ENCODE data around the gene ARMH4. TPM values are rescaled to one million over a fixed set of nuclear protein-coding genes. Genes with fewer than 3 reads are reported as not detected.

The ARMH4 gene
- polyA plus RNA-seq, 3 donors = 0.07 TPM; not detected in 2

DNA sequence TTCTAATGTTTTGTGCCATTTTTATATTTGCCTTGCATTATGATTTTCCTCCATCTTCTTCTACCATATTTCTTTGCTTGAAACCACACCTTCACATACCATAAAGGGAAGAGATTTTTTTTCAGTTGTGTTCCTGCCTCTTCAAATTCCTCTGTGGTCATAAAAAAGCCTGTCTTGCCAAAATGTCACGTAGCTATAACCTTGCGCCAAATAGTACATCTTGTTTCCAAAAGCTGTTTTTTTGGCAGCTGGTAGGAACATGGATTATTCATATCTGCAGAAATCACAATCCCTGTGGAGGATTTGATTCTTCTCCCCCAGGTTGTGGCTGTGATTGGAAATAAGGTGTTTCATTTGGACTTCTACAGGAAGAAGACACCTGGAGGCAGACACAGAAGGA is 152.5 kb downstream of the ARMH4 start:
- H3K27me3 ChIP-seq (ENCODE audit: control insufficient read depth in 2 of 2, insufficient read depth in 2 of 2, low read length in 2 of 2) = no peaks in the 10 kb centered on the region
- H3K36me3 ChIP-seq (replicated peaks in 1 of 2; ENCODE audit: control insufficient read depth in 1 of 2, insufficient read depth in 2 of 2, low read length in 2 of 2) = no peaks in the 10 kb centered on the region
- H3K27ac Mint-ChIP-seq = no peak overlapping the region
- no peak overlapping the region for H2AFZ ChIP-seq (ENCODE audit: insufficient read depth, low read depth, low read length, poor library complexity, severe bottlenecking)
- no peak overlapping the region for H3K4me3 Mint-ChIP-seq
- no peak overlapping the region for H3K4me2 ChIP-seq (replicated peaks; ENCODE audit: extremely low read depth, low read length, poor library complexity, severe bottlenecking)
- no peak overlapping the region for H3K9ac ChIP-seq (ENCODE audit: insufficient read depth, low read length, poor library complexity, severe bottlenecking)
- H3K9me3 ChIP-seq (replicated peaks in 1 of 2; ENCODE audit: control insufficient read depth in 1 of 2, insufficient read depth in 1 of 2, low read length in 2 of 2) = no peaks in the 10 kb centered on the region
- H3K4me3 ChIP-seq (replicated peaks in 1 of 3; ENCODE audit: low read depth in 2 of 3, low read length in 3 of 3) = no peak overlapping the region
- no peak overlapping the region for H3K27ac ChIP-seq (ENCODE audit: low read depth in 1 of 2, low read length in 2 of 2)
- H3K4me1 ChIP-seq (ENCODE audit: control insufficient read depth in 1 of 2, insufficient read depth in 2 of 2, low read length in 2 of 2) = no peaks in the 10 kb centered on the region
- TF ChIP-seq, protein P1, sequence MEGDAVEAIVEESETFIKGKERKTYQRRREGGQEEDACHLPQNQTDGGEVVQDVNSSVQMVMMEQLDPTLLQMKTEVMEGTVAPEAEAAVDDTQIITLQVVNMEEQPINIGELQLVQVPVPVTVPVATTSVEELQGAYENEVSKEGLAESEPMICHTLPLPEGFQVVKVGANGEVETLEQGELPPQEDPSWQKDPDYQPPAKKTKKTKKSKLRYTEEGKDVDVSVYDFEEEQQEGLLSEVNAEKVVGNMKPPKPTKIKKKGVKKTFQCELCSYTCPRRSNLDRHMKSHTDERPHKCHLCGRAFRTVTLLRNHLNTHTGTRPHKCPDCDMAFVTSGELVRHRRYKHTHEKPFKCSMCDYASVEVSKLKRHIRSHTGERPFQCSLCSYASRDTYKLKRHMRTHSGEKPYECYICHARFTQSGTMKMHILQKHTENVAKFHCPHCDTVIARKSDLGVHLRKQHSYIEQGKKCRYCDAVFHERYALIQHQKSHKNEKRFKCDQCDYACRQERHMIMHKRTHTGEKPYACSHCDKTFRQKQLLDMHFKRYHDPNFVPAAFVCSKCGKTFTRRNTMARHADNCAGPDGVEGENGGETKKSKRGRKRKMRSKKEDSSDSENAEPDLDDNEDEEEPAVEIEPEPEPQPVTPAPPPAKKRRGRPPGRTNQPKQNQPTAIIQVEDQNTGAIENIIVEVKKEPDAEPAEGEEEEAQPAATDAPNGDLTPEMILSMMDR (IDR thresholded peaks at IDR 0.05) = no peak
- no peaks in the 10 kb centered on the region for H4K20me1 ChIP-seq (ENCODE audit: insufficient read depth, low read length)
- peaks cover 0 to 4% (median 0%) of the 10 kb centered on the region in 7 donors for H3K9me3 Mint-ChIP-seq
- H3K79me2 ChIP-seq (ENCODE audit: insufficient read depth, low read length) = no peaks in the 10 kb centered on the region
- intact Hi-C loops (cut with micrococcal nuclease) = no loop called here
- no CpG with 5 or more reads among the region's 2 CpGs for WGBS (ENCODE audit: insufficient coverage)
- no peaks in the 10 kb centered on the region for H3K36me3 Mint-ChIP-seq
- peaks cover 0 to 2% (median 2%) of the 10 kb centered on the region in 3 donors for H3K27me3 Mint-ChIP-seq (ENCODE audit: low read depth in 3 of 3)
- H3K4me1 Mint-ChIP-seq = no peaks in the 10 kb centered on the region
- DNase-seq = no peak

DNA sequence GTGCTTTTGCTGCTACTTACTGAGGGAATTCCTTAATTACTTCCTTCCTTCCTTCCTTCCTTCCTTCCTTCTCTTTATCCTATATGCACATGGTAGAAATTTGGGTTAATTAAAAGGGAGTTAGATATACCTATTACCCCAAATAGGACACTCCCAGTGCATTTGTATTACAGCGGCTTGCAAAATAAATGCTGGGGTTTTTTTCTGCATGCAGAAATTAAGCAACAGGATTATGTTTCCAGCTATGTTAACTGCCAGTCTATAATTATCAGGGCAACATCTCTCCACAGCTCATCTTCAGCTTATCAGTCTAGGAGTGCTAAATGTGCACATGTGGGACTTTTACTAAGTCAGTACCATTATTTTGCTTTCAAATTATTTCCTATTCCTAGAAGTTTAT is 153.2 kb downstream of the ARMH4 start:
- TF ChIP-seq, protein P1 (IDR thresholded peaks at IDR 0.05) = no peak

More for the DNA sequence above, 153.2 kb downstream of the ARMH4 start:
- Histone ChIP-seq H3K4me1 (ENCODE audit: control insufficient read depth in 1 of 2, insufficient read depth in 2 of 2, low read length in 2 of 2) (no peaks in the 10 kb centered on the region), H3K4me2 (replicated peaks; ENCODE audit: extremely low read depth, low read length, poor library complexity, severe bottlenecking) (no peak overlapping the region), H2AFZ (ENCODE audit: insufficient read depth, low read depth, low read length, poor library complexity, severe bottlenecking) (no peak overlapping the region), H3K27ac (ENCODE audit: low read depth in 1 of 2, low read length in 2 of 2) (no peak overlapping the region), H3K9ac (ENCODE audit: insufficient read depth, low read length, poor library complexity, severe bottlenecking) (no peak overlapping the region), H3K27me3 (ENCODE audit: control insufficient read depth in 2 of 2, insufficient read depth in 2 of 2, low read length in 2 of 2) (no peaks in the 10 kb centered on the region), H3K36me3 (replicated peaks in 1 of 2; ENCODE audit: control insufficient read depth in 1 of 2, insufficient read depth in 2 of 2, low read length in 2 of 2) (no peaks in the 10 kb centered on the region), H3K9me3 (replicated peaks in 1 of 2; ENCODE audit: control insufficient read depth in 1 of 2, insufficient read depth in 1 of 2, low read length in 2 of 2) (no peaks in the 10 kb centered on the region), H3K79me2 (ENCODE audit: insufficient read depth, low read length) (no peaks in the 10 kb centered on the region), H4K20me1 (ENCODE audit: insufficient read depth, low read length) (no peaks in the 10 kb centered on the region), H3K4me3 (replicated peaks in 1 of 3; ENCODE audit: low read depth in 2 of 3, low read length in 3 of 3) (no peak overlapping the region)
- intact Hi-C loops (cut with micrococcal nuclease) = no loop called here
- Mint-ChIP-seq H3K4me3 (no peak overlapping the region), H3K9me3 (peaks cover 0 to 4% (median 0%) of the 10 kb centered on the region in 7 donors), H3K27me3 (ENCODE audit: low read depth in 3 of 3) (peaks cover 0 to 2% (median 2%) of the 10 kb centered on the region in 3 donors), H3K36me3 (no peaks in the 10 kb centered on the region), H3K27ac (no peak overlapping the region), H3K4me1 (no peaks in the 10 kb centered on the region)
- WGBS (ENCODE audit: insufficient coverage) = no CpG with 5 or more reads among the region's 1 CpG
- DNase-seq = no peak

Data from CD14-positive monocyte (primary cell).